Adipocyte (in vitro differentiated cells): Measurements from ENCODE around the gene MYO18A.

Experiments
- DNase-seq: peaks from one replicate; pipeline ENCODE4 v3.0.0-alpha.2; 2015; ENCODE audit warnings: low read depth
- H3K27me3 ChIP-seq: replicated peaks from 2 replicates; pipeline ENCODE4 v1.7.0; 2013; ENCODE audit warnings: mild to moderate bottlenecking, low read length, moderate library complexity; ENCODE audit not compliant: control insufficient read depth, insufficient read depth
- H3K36me3 ChIP-seq: 2 replicates; pipeline ENCODE4 v1.7.0; 2013; ENCODE audit warnings: low read length, mild to moderate bottlenecking, moderate library complexity; ENCODE audit not compliant: control insufficient read depth, insufficient read depth, severe bottlenecking
- H3K4me1 ChIP-seq: 2 replicates; pipeline ENCODE4 v1.7.0; 2013; ENCODE audit warnings: mild to moderate bottlenecking, low read length, moderate library complexity; ENCODE audit not compliant: control insufficient read depth, insufficient read depth
- H3K4me3 ChIP-seq: 2 replicates; pipeline ENCODE4 v1.7.0; 2013; ENCODE audit warnings: mild to moderate bottlenecking, low read length, moderate library complexity
- H3K9ac ChIP-seq: 2 replicates; pipeline ENCODE4 v1.7.0; 2013; ENCODE audit warnings: mild to moderate bottlenecking, low read length, moderate library complexity
- H3K9me3 ChIP-seq: 2 replicates; pipeline ENCODE4 v1.7.0; 2013; ENCODE audit warnings: mild to moderate bottlenecking, low read length, moderate library complexity; ENCODE audit not compliant: control insufficient read depth

Gene MYO18A

GRCh38 chr17:29054835-29055234 is 125.4 kb downstream of the MYO18A start:
- Histone ChIP-seq H3K9me3 (no peaks in the 10 kb centered on the region), H3K4me3 (no peak overlapping the region), H3K27me3 (peaks cover 64% of the 10 kb centered on the region), H3K36me3 (no peaks in the 10 kb centered on the region), H3K9ac (no peak overlapping the region), H3K4me1 (no peaks in the 10 kb centered on the region)
- DNase-seq, result no peak

DNA sequence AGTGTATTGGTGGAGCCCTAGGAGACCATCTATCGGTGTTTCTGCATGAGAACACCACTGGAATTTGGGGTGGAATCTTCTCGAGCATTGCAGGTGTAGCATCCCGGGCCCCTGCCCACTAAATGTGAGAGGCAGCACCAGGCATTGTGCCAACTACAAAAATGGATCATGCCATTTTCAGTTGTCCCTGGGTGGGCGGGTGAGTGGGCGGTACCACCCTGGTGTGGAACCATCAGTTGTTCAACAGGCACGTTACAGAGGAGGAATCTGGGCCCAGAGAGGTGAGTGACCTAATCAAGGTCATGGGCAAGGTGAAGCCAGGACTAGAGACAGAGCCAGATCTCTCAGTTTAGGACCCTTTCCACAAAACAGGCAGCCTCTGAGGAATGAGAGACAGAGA is 128.5 kb downstream of the MYO18A start:
- Histone ChIP-seq H3K27me3 (peaks cover 62% of the 10 kb centered on the region), H3K4me1 (peaks cover 1% of the 10 kb centered on the region), H3K4me3 (no peak overlapping the region), H3K9me3 (no peaks in the 10 kb centered on the region), H3K36me3 (no peaks in the 10 kb centered on the region), H3K9ac (no peak overlapping the region)
- DNase-seq, result no peak

DNA sequence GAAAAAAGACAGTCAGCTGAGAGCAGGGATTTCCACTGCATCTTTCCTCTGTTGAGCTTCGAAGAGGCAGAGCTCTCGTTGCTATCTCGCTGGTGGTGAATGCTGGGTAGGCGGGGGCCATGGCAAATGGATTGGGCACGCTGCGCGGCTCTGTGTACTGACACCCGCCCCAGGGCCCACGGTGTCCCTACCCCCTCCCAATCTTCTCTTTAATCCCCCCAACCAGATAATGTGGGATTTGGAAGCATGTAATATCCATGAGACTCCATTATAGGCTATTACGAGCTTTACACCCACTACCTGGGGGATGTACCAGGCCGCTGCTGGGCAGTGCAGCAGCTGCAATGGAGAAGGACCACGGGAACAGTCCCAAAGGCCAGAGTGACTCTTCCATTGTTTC is 129.0 kb downstream of the MYO18A start:
- H3K9me3 ChIP-seq, result no peaks in the 10 kb centered on the region
- peaks cover 7% of the 10 kb centered on the region for H3K4me1 ChIP-seq
- H3K9ac ChIP-seq, result no peak overlapping the region
- DNase-seq, result no peak
- no peaks in the 10 kb centered on the region for H3K36me3 ChIP-seq
- H3K27me3 ChIP-seq, result peaks cover 62% of the 10 kb centered on the region
- H3K4me3 ChIP-seq, result no peak overlapping the region

- H3K36me3 ChIP-seq, result no peaks in the 10 kb centered on the region
- H3K27me3 ChIP-seq, result peaks cover 52% of the 10 kb centered on the region
- no peak overlapping the region for H3K9ac ChIP-seq
- DNase-seq, result no peak
- no peaks in the 10 kb centered on the region for H3K9me3 ChIP-seq
- peaks cover 13% of the 10 kb centered on the region for H3K4me1 ChIP-seq
- no peak overlapping the region for H3K4me3 ChIP-seq
Measured at GRCh38 chr17:29050176-29050575, 130.0 kb downstream of the MYO18A start.

DNA sequence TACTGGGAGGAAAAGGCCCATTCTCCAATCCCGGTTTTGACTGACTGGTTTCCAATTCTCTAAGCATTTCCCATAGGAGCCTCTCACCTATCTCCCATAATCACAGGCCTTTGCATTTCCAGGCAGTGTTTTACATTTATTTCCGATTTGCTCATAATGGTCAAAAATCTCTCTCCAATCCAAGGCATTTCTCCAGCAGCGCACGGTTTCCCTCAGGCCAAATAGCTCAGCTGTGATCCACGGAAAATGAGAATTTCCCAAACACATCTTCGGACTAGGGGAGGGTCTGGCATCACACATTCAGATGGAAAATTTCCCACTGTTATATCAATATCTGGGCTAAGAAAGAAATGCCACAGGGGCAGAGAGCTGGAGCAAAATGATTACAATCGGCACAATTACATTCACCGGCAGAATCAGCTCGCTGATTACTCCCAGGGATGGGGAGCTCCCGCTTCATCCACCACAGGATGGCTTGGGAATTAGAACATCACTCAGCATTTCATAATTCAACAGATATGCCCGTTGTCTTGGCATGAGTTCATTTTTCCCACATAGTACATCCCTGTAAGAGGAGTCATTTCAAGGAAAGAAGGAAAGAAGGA is 130.6 kb downstream of the MYO18A start:
- H3K9me3 ChIP-seq, result no peaks in the 10 kb centered on the region
- peaks cover 13% of the 10 kb centered on the region for H3K4me1 ChIP-seq
- no peaks in the 10 kb centered on the region for H3K36me3 ChIP-seq
- DNase-seq, result no peak
- no peak overlapping the region for H3K4me3 ChIP-seq
- H3K9ac ChIP-seq, result no peak overlapping the region
- peaks cover 52% of the 10 kb centered on the region for H3K27me3 ChIP-seq

DNA sequence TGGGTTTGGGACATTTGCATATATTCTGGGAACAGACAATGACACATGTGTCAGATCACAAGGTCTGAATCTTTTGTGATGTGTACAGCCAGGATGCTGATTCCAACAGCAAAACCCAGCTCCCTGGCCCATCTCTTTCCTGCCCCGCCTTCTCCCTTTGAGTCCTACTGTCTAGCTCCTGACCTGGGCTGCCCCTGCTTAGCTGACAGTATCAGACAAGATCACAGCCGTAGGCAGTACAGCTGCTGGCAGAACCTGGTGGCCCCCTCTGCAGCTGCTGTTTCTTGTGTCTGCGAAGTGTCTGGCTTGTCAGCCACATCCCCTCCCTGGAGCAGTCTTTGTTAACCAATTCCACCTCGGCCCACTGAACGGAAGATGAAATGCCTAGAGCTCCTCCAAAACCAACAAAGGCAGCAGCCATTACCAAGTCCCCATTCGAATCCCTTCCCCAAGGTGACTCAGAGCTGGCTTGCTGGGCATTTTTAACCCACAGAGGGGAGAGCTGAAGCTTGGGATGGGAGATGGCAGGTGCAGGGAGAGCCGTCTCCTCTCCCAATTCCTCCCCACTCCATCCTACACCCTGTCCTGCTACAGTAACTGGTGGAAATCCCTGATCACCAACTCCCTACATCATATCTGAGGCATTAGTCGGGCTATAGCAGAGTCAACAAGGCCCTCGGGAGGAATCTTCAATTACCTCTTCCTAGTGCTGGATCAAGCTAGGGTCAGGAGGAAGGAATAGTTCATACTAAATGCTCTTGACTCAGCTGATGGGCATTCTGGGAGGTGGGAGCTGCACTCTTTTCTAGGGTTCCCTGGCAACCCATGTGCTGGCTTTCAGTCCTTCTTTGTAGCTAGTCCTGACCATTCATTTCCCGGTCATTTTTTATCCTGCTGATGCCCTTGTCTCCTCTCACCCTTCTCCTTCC is 131.5 kb downstream of the MYO18A start:
- Histone ChIP-seq H3K27me3 (peaks cover 46% of the 10 kb centered on the region), H3K9ac (no peak overlapping the region), H3K9me3 (no peaks in the 10 kb centered on the region), H3K36me3 (no peaks in the 10 kb centered on the region), H3K4me1 (peaks cover 13% of the 10 kb centered on the region), H3K4me3 (no peak overlapping the region)
- no peak for DNase-seq

- H3K36me3 ChIP-seq, result no peaks in the 10 kb centered on the region
- no peak for DNase-seq
- peaks cover 24% of the 10 kb centered on the region for H3K4me1 ChIP-seq
- no peak overlapping the region for H3K4me3 ChIP-seq
- no peak overlapping the region for H3K9ac ChIP-seq
- H3K9me3 ChIP-seq, result no peaks in the 10 kb centered on the region
- peaks cover 24% of the 10 kb centered on the region for H3K27me3 ChIP-seq
Measured at GRCh38 chr17:29046473-29046839, 133.7 kb downstream of the MYO18A start.

GRCh38 chr17:29045734-29046472 is 134.3 kb downstream of the MYO18A start:
- H3K9ac ChIP-seq, result no peak overlapping the region
- peaks cover 24% of the 10 kb centered on the region for H3K4me1 ChIP-seq
- no peaks in the 10 kb centered on the region for H3K36me3 ChIP-seq
- DNase-seq, result no peak
- H3K9me3 ChIP-seq, result no peaks in the 10 kb centered on the region
- H3K4me3 ChIP-seq, result no peak overlapping the region
- peaks cover 19% of the 10 kb centered on the region for H3K27me3 ChIP-seq

DNA sequence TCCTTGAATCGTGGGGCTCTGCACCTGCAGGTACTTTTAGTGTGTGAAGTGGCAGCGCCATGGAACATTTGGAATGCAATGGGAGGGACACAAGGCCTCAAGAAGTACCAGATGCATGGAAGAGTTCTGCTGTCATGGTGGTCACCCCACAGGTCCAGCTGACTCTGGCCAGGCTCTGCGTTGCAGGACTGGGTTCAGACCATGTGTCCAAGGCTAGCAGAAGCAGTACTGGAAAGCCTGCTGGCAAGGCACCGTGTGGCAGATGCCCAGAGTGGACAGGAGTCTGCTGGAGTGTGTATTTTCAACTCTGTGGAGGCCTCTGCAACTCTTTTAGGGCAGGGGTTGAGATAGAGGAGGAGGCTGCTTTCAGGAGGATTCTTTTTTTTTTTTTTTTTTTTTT is 135.2 kb downstream of the MYO18A start:
- H3K27me3 ChIP-seq, result peaks cover 19% of the 10 kb centered on the region
- no peak overlapping the region for H3K9ac ChIP-seq
- no peaks in the 10 kb centered on the region for H3K36me3 ChIP-seq
- H3K4me3 ChIP-seq, result no peak overlapping the region
- DNase-seq, result no peak
- peaks cover 32% of the 10 kb centered on the region for H3K4me1 ChIP-seq
- no peaks in the 10 kb centered on the region for H3K9me3 ChIP-seq

DNA sequence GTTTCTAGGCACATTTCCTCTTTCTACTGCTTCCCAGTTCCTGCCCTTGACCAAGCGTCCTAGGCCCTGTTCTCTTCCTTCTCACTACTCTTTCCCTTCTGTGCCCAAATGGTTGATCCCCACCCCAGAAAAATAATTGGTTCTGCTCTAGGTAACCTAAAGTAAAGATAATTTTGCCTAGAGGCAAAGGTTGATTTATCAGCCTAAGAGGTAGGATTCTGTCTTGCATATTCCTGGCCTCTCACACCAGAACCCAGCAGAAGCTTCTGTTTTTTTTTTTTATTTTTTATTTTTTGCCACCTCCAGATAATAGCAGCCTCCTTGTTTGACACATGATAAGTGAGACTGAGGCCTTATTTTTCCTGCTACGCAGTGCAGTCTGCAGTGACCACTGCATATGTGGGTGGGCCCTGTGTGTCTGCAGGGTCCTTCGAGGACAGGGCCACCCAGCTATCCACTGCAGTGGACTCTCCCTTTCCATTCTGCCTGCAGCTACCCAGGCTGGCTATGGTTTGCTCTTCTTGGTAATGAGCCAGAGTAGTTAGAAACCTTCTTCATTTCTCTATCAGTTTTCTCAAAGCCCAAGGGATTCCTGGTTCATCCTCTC is 136.6 kb downstream of the MYO18A start:
- no peak overlapping the region for H3K4me3 ChIP-seq
- H3K27me3 ChIP-seq, result peaks cover 25% of the 10 kb centered on the region
- DNase-seq, result no peak
- H3K9ac ChIP-seq, result no peak overlapping the region
- peaks cover 34% of the 10 kb centered on the region for H3K4me1 ChIP-seq
- H3K36me3 ChIP-seq, result no peaks in the 10 kb centered on the region
- H3K9me3 ChIP-seq, result no peaks in the 10 kb centered on the region
